Lower leg skin (tissue), 4 donors: ENCODE results near the gene HP. TPM values are rescaled to one million over a fixed set of nuclear protein-coding genes. Genes with fewer than 3 reads are reported as not detected.

Experiments used
- DNase-seq, 2 donors: peaks; one replicate each; pipeline ENCODE4 v3.0.0-alpha.2; 2019; ENCODE audit warnings: low spot score in 2 of 2
- H3K4me3 ChIP-seq: fragments of 200-600 bp; sonication (generic); 2 replicates; pipeline ENCODE4 v1.5.1; 2017; ENCODE audit warnings: mild to moderate bottlenecking, low read depth; ENCODE audit not compliant: poor library complexity, severe bottlenecking
- CTCF ChIP-seq, 3 donors: fragments of 450-650 bp; IDR thresholded peaks; one replicate each; pipeline ENCODE4 v1.5.1; 2016; ENCODE audit warnings: antibody characterized with exemption in 3 of 3, mild to moderate bottlenecking in 3 of 3, moderate library complexity in 2 of 3
- POLR2A ChIP-seq, 2 donors: fragments of 450-650 bp; IDR thresholded peaks; one replicate each; pipeline ENCODE4 v1.6.1; 2016 to 2017; ENCODE audit warnings: antibody characterized with exemption in 2 of 2, mild to moderate bottlenecking in 1 of 2, moderate library complexity in 1 of 2
- WGBS, 2 donors: methylation state at CpG; one replicate each; pipeline ENCODE4 v1.1.5; 2018; 5-methylcytosine and 5-hydroxymethylcytosine counted together
- intact Hi-C: fragments of 100-400 bp; cut with DNase I; formaldehyde crosslinking; loops from one replicate; pipeline ENCODE4 v1.15.0; 2023; ENCODE audit warnings: low total_unique reads
- total RNA-seq, 4 donors: library from RNA; depleted of rRNA; stranded (reverse); fragments of >200 nt; gene quantifications; one replicate each; pipeline ENCODE4 v1.1.0, GENCODE V29; 2016

The HP gene
- total RNA-seq, 4 donors from 2014 or later, result 1.3 TPM; not detected in 3

GRCh38 chr16:72023962-72024361, 30.3 kb upstream of the HP start:
- 88 to 91% methylated on average over 10 of the region's 10 CpGs for WGBS, 2 donors

GRCh38 chr16:72024862-72025382, 29.4 kb upstream of the HP start:
- H3K4me3 ChIP-seq, result no peak overlapping the region
- DNase-seq, result no peak
- TF ChIP-seq CTCF (IDR thresholded peaks at IDR 0.05) (no peak), POLR2A (IDR thresholded peaks at IDR 0.05) (no peak)
- intact Hi-C loops, result no loop called here
- 76 to 80% methylated on average over 6 of the region's 6 CpGs for WGBS, 2 donors

More at GRCh38 chr16:72023962-72024361, 30.3 kb upstream of the HP start:
- DNase-seq, result no peak
- TF ChIP-seq CTCF (IDR thresholded peaks at IDR 0.05), result no peak
- TF ChIP-seq POLR2A (IDR thresholded peaks at IDR 0.05), result no peak
- H3K4me3 ChIP-seq, result no peak overlapping the region
- intact Hi-C loops, result no loop called here

GRCh38 chr16:72025404-72026114, 28.7 kb upstream of the HP start:
- no peak overlapping the region for H3K4me3 ChIP-seq
- intact Hi-C loops, result no loop called here
- WGBS, 2 donors, result 87 to 91% methylated on average over 19 of the region's 19 CpGs
- TF ChIP-seq CTCF (IDR thresholded peaks at IDR 0.05) (no peak), POLR2A (IDR thresholded peaks at IDR 0.05) (no peak)
- DNase-seq, result no peak

- no peak overlapping the region for H3K4me3 ChIP-seq
- intact Hi-C loops, result no loop called here
- TF ChIP-seq POLR2A (IDR thresholded peaks at IDR 0.05) (no peak), CTCF (IDR thresholded peaks at IDR 0.05) (no peak)
- peak in 1 of 2 donors; percentile 3 for DNase-seq
- WGBS, 2 donors, result 94 to 95% methylated on average over 6 of the region's 6 CpGs
These were observed 26.5 kb upstream of the HP start for GRCh38 chr16:72027669-72028378.

GRCh38 chr16:72029567-72030271, 24.6 kb upstream of the HP start:
- DNase-seq, result no peak
- H3K4me3 ChIP-seq, result no peak overlapping the region
- intact Hi-C loops, result no loop called here
- WGBS, 2 donors, result 92 to 93% methylated on average over 7 of the region's 7 CpGs
- no peak for TF ChIP-seq POLR2A (IDR thresholded peaks at IDR 0.05)
- TF ChIP-seq CTCF (IDR thresholded peaks at IDR 0.05), result no peak
